HG02981 (cell line): ENCODE measurements around the gene IRF2.
A peak's percentile ranks its signal among the peaks of the same experiment; 100 is the strongest.
"Not testable (repeated sequence)": the region's sequence is repeated elsewhere in the genome, so short reads cannot be mapped to it uniquely, and the experiment has no call there.

Experiments used
- ATAC-seq: cut with Tn5 transposase; IDR thresholded peaks from one replicate; pipeline ENCODE4 v1.9.1; 2021; ENCODE audit warnings: mild to moderate bottlenecking, moderate library complexity; ENCODE audit not compliant: unreplicated experiment

The IRF2 gene

DNA sequence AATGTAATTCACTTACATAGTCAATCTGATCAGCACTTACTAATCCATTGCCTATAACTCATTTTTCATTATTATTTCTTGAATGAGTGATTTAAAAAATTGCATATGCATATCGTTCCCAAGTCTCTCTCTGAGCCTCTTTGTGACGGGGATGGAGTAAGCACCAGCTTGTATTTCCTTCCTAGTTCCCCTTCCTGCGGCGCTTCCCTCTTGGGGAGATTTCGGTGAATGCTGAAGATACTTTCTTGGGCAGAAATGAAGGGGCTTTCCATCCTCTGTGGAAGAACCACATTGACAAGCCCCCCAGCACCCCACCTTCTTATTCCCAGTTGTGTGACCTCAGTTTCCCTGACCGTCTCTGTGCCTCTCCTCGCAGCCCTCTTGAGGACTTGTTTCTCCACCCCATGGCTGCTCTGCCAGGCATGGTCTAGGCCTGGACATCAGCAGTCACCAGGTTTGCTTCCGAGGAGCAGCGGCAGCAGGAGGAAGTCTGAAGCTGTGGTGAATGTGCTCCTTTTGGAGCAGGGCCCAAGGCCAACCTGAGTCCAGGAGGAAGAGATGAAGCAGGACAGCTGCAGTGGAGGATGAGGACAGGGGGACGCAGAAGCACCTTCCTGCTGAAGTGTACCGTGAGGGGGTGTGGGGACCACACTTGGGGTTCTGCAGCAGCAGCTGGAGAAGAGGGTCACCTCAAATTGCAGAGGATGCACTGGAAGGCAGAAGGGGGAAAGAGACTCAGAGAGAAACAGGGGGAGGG lies 124.9 kb downstream of the IRF2 start:
- ATAC-seq: no peak

DNA sequence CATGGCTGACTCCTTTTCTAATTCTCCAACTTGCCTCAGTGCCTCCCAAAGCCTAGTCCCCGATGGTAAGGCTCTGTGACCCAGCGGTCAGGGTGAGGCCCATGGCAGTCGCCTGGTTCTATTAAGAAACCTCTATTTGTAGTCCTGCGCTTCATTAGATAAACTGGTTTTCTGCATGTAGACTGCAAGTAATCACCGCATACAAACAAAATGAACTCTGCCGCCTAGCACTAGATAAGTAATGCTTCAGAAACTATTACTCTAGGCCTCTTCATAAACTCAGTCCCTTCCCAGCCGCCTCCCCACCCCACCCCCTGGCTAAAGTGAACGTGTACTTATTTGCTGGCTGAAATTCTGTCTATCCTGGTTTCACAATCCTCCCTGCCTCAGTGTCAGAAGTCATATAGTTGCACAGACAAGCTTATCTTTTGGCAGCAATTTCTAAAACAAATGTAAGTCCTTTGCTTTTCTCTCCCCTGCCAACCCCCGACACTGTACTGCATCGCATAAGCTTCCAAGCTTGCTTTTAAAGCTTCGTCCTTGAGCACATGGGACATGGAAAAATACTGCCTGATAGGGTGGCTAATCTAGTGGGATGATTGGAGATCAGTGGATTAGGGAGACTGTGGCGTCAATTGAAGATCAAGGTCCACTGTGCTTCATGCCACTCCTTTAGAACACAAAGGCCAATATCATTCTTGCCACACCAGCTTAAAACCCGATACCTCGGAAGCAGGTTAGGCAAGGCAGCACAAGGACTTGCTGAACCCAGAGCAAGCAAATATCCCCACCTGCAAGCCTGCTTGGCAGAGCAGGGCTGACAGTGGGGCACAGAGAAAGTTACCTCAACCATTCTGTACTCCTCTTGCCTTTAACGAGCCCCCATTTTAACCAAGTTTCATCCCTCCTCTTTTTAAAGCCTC lies 125.8 kb downstream of the IRF2 start:
- ATAC-seq: no peak

DNA sequence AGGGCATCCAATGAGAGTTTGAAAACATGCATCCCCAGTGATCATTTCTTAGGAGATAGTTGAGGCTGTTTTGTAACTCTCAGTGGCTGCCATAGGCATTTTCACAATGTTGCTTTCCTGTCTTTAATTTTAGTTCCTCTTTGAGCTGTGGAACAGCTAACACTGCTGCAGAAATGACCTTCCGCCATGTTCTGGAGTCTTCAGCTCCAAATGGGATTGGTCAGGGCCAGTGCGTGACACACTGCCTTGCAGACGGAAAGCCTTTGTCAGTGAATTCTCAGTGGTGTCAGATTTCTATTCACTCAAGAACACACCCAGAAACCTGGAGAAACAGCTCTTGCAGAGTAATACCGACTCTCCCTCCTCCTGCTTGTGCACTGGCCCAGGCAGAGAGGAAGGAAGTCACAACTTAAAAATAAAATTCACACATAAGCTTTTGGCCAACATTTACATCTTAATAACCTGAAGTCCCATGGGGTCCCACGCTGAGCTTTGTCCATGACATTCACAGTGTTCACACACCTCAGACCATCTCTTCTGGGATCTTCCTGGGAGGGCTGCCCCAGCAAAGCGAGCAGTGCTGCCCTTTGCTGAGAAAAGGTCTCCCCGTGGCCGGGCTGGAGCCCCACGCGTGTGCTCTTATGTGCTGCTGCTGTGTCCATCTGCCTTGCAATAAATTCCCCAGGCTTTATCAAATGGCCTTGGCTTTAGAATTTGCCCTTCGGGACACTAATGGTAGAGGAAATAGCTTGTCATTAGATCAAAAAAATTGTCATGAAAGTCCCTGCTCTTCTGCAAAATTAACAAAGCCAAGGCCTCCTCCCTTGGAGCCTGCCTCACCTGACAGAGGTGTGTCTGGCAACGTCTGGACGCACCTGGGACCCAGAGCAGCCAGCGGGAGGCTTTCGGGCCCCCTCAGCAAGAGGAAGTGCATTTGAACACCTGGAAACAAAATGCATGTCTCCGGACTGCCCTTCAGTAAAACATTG lies 126.8 kb downstream of the IRF2 start:
- ATAC-seq: peak; percentile 75

DNA sequence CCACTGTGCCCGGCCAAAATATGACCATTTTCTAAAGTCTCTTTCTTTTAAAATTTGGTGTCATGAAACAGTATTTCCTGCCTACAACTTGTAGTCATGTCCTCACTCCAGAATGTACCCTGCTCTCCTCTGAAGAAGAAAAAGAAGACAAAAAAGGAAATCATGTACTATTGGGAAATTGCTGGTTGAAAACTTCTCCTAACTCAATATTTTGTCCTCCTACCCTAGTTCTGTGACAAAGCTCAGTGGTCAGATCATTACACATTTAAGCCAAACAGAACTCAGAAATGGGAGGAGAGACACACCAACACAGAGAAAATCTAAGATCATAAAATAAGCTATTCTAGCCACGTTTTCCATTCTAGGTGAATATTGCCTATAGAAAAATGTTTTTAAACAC lies 127.7 kb downstream of the IRF2 start:
- no peak for ATAC-seq

DNA sequence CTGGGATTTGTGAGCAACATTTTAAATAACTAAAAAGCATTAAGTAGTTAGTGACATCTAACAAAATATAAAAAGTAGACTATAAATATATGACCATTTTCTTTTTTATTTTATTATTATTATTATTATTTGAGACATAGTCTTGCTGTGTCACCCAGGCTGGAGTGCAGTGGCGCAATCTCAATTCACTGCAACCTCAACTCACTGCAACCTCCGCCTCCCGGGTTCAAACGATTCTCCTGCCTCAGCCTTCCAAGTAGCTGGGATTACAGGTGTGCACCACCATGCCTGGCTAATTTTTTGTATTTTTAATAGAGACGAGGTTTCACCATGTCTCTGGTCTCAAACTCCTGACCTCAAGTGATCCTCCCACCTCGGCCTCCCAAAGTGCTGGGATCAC lies 128.1 kb downstream of the IRF2 start:
- not testable (repeated sequence) for ATAC-seq

DNA sequence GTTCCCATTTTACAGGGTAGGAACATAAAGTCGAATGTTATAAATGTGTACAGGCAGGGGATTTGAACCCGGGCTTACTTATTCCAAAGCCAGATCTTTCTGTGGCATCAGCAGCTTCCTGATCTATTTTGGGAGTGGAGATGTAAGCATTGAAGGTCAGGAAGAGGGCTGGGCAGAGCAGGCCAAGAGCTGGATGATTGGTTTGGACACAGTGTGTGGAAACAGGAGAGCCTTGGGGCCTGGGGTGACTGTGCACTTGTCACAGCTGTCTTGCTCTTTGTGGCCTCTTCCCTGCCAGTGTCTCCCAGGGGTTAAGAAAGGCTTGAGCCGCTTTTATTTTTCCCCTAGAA lies 128.8 kb downstream of the IRF2 start:
- ATAC-seq: no peak

DNA sequence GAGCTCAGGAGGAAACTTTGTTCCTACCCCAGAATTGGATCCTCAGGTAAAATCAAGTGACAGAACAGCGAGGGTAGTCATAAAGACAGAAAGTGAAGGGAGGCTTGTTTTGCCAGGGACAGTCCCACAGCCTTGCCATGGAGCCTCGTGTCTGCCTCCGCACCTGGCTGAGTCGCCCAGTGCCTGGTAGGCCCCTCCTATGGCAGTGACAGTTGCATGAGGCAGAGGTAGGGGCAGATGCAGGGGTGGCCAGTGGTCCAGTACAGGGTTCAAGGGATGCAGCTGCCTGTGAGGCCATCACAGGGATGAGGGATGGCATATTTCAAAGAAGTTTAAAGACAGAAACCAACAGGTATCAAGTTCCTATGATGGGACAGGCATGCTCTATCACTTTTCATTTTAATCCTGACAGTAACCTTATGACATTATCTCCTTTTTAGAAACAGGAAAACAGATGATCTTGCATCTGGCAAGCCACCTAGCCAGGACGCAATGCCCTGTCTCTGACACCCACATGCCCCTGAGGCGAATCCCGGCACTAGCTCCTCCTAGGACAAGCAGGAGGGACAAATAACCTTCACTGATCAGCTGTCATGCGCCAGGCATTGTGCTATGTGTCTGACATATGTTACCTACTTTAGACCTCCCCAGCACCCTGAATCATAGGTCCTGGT lies 129.3 kb downstream of the IRF2 start:
- no peak for ATAC-seq

DNA sequence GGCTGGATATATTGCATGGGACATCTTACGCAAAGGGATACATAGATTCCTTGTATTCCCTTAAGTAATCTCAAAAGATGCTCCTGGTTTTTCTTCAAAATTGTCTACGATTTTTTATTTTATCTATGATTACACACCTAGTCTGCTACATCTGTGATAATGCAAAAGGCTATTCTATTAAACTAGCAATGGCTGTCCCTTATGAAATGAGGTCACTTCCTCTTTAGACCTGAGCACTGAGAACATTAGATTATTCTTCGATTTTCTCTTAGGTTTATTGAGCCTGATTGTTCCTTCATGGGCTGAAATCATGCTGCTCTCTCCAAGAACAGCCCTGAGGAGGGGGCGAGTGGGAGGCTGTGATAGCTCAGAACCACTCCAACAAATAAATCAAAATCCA lies 129.9 kb downstream of the IRF2 start:
- ATAC-seq: no peak

DNA sequence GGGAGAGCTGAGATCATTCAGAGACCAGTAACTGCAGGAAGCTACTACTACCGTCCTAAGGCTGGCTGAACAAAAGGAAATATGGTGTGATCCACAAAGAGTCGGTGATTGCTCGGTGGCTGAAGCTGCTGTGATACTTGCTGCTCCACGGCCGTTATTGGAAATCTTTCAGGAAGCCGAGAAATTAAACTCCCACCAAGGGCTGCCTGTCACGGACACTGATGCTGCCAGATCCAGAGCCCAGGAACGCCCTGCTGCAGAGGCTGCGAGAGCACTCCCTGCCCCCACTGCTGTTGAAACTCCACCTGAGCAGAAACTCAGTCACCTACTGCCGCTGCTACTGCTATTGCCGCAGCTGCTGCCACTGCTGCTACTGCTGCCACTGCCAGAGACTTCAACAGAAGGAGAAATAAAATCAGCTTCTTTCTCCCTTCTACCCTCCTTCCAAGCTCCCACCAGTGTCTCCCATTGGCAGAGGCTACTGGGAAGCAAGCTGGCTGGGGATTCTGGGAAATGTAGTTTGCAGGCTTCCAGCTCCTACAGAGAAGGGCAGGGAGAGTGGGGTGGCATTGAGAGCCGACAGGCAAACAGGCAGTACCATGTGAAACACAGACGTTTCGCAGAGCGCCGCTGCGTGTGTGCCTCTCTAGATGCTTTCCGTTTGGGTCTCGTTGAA lies 130.7 kb downstream of the IRF2 start:
- peak; percentile 33 for ATAC-seq

DNA sequence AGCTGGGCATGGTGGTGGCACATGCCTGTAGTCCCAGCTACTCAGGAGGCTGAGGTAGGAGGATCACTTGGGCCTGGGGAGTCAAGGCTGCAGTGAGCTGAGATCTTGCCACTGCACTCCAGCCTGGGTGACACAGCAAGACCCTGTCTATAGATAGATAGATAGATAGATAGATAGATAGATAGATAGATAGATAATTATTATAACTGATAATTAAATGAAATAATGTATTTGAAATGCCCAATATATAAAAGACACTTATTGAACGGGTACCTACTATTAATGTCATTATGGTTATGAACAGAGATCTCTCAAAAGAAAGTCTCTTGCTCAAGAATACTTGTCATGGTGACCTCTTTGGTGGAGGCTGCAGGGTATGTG lies 131.5 kb downstream of the IRF2 start:
- not testable (repeated sequence) for ATAC-seq

DNA sequence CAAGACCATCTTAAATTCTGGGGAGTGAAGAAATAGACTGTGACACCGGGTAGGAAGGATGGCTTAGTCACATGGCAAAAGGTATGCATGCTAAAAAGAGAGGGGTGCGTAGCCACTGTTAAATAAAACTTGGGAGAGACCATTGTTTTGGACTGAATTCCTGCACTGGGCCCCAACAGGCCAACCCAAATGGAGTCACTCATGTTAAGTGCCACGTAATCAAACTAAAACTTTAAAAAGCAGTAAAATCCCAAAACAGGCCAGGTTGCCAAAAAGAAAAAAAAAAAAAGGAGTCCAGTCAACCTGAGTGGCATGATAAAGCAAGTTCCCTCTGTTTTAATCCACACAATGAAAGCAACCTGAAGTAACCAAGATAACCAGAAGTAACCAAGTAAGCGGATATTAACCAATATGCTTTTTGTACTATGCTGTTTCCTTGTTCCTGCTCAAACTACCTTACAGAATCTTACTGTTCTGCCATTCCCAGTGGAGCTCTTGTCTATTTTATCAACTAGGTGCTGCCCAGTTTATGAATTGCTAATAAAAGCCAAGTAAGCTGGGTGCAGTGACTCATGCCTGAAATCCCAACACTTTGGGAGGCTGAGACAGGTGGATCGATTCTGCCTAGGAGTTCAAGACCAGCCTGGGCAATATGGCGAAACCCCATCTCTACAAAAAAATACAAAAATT lies 132.0 kb downstream of the IRF2 start:
- ATAC-seq: no peak

DNA sequence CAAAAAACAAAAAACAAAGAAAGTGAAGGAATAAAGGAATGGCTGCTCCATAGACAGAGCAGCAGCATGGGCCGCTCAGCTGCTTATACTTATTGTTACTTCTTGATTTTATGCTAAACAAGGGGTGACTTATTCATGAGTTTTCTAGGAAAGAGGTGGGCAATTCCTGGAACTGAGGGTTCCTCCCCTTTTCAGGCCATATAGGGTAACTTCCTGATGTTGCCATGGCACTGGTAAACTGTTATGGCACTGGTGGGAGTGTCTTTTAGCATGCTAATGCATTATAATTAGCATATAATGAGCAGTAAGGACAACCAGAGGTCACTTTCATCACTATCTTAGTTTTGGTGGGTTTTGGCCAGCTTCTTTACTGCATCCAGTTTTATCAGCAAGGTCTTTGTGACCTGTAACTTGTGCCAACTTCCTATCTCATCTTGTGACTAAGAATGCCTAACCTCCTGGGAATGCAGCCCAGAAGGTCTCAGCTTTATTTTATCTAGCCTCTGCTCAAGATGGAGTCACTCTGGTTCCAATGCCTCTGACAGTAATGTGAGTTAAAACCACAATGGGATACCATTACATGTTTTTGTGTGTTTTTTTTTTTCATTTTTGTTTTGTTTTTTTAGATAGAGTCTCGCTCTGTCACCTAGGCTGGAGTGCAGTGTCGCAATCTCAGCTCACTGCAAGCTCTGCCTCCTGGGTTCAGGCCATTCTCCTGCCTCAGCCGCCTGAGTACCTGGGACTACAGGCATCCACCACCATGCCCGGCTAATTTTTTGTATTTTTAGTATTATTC lies 134.8 kb downstream of the IRF2 start:
- ATAC-seq: not testable (repeated sequence)

DNA sequence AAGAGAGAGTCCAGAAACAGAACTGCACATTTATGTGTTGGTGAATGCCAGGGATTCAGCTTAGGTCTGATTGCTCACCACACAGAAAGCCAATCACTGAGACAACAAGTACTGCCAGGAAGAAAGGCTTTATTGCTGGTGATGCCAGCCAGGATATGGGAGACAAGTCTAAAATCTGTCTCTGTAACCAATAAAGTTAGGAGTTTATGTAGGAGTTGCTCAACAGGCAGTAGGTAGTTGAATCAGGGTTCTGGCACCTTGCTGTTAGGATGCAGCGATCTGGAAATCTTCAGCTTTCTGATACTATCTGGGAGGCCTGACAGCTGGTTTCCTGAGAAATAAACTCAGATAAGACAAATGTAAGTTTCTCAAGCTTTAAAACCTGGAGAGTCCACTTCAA lies 136.4 kb downstream of the IRF2 start:
- no peak for ATAC-seq
